Heart left ventricle (tissue), 16 donors: Measurements from ENCODE around the gene SYCP1. TPM values are rescaled to one million over a fixed set of nuclear protein-coding genes. Genes with fewer than 3 reads are reported as not detected.

Experiments used
- ATAC-seq, 4 donors: fragments of 200-7000 bp; cut with Tn5 transposase; one replicate each; pipeline ENCODE4 v1.9.1; 2020 to 2022; ENCODE audit warnings: moderate library complexity in 4 of 4, mild to moderate bottlenecking in 3 of 4, moderate number of reproducible peaks in 1 of 4
- DNase-seq, 5 donors: peaks; one replicate each; pipeline ENCODE4 v3.0.0-alpha.2; 2020
- H3K27ac ChIP-seq, 12 donors: fragments of 200-600 bp; sonication (generic) in 4 of 12; one replicate each; pipeline versions ENCODE4 v1.5.0 to v1.8.0; 2016 to 2022; ENCODE audit warnings: mild to moderate bottlenecking in 2 of 12
- H3K27me3 ChIP-seq, 9 donors: fragments of 200-600 bp; sonication (generic) in 2 of 9; one replicate each; pipeline versions ENCODE4 v1.5.1 to v1.8.0; 2016 to 2022; ENCODE audit warnings: mild to moderate bottlenecking in 3 of 9
- H3K36me3 ChIP-seq, 9 donors: fragments of 200-600 bp; sonication (generic) in 2 of 9; one replicate each; pipeline versions ENCODE4 v1.5.0 to v1.8.0; 2018 to 2022; ENCODE audit warnings: mild to moderate bottlenecking in 2 of 9
- H3K4me1 ChIP-seq, 12 donors: fragments of 200-600 bp; sonication (generic) in 4 of 12; one replicate each; pipeline versions ENCODE4 v1.5.0 to v1.8.0; 2016 to 2022; ENCODE audit warnings: mild to moderate bottlenecking in 3 of 12
- H3K4me3 ChIP-seq, 12 donors: fragments of 200-600 bp; sonication (generic) in 4 of 12; one replicate each; pipeline versions ENCODE4 v1.5.0 to v1.8.0; 2017 to 2022; ENCODE audit warnings: mild to moderate bottlenecking in 9 of 12, moderate library complexity in 4 of 12
- H3K9me3 ChIP-seq, 12 donors: fragments of 200-600 bp; sonication (generic) in 4 of 12; one replicate each; pipeline versions ENCODE4 v1.5.0 to v1.8.0; 2016 to 2022; ENCODE audit warnings: mild to moderate bottlenecking in 1 of 12
- CTCF ChIP-seq, 12 donors: fragments of 200-600 bp; sonication (generic) in 4 of 12; IDR thresholded peaks; one replicate each; pipeline versions ENCODE4 v1.5.0 to v1.8.0; 2018 to 2022; ENCODE audit warnings: antibody characterized with exemption in 12 of 12, mild to moderate bottlenecking in 5 of 12
- POLR2A ChIP-seq, 2 donors: fragments of 450-650 bp; IDR thresholded peaks; one replicate each; pipeline ENCODE4 v1.6.1; 2017; ENCODE audit warnings: antibody characterized with exemption in 2 of 2, mild to moderate bottlenecking in 2 of 2, moderate library complexity in 2 of 2
- WGBS, 4 donors: extraction: QIAGEN DNeasy Blood & Tissue Kit in 2 of 4; methylation state at CpG; one replicate each; pipeline versions ENCODE4 v1.1.5 to v1.1.7; 2013 to 2018; 5-methylcytosine and 5-hydroxymethylcytosine counted together
- intact Hi-C, 10 donors: fragments of 100-400 bp; cut with DNase I; formaldehyde crosslinking; loops; one replicate each; pipeline versions ENCODE4 v1.11.1 to v1.14.2; 2022
- polyA plus RNA-seq, 2 donors: library from polyadenylated mRNA; stranded (reverse); fragments of 200-250 nt; gene quantifications; one replicate each; pipeline ENCODE4 v1.2.3, GENCODE V29; 2013
- total RNA-seq, 9 donors: library from RNA; depleted of rRNA in 2 of 9; stranded (reverse); fragments of >200 nt in 2 of 9; fragmentation: NEBNext Ultra II Directional in 3 of 9; extraction: Animal tissue kit (Norgen Biotek cat#: 25700) in 3 of 9; gene quantifications; one replicate each; pipeline versions ENCODE4 v1.1.0 to v1.2.4, GENCODE V29; 2016 to 2023
- donor health status: ischemic (EF 13 %, LVEDD 7.1; RV severe dilation, severe dysfunction).
- donor health status: healthy with polysubstance abuse.
- donor health status: DM: no; HTN: yes; CAD: no.
- donor health status: DM: no; HTN: no; CAD: no.
- donor health status: ischemic (EF 25% LVEDD 6.9; RV normal size, moderate dysfunction).
- donor health status: ischemic (EF 25% LVEDD 5.7; RV mildly dilated, moderate dysfunction).
- donor health status: healthy.
- donor health status: DM: yes; HTN: yes; CAD: no.
- donor health status: ischemic (EF 35%, LVEDD 5.7; RV mildly dilated, moderate dysfunction).
- donor health status: nonischemic (EF 11% LVEDD 7.7; RV severe dilation, severe dysfunction).
- donor health status: DM: yes; HTN: yes; CAD: no.
- donor health status: PGD.
- donor health status: ischemic (EF 29% LVEDD 5.4; RV normal size, mild dysfunction).
- donor health status: nonischemic (EF 23%, LVEDD 6.1; RV moderate dilation, normal function).

SYCP1 gene
- total and polyA plus RNA-seq, 11 donors = not detected

DNA sequence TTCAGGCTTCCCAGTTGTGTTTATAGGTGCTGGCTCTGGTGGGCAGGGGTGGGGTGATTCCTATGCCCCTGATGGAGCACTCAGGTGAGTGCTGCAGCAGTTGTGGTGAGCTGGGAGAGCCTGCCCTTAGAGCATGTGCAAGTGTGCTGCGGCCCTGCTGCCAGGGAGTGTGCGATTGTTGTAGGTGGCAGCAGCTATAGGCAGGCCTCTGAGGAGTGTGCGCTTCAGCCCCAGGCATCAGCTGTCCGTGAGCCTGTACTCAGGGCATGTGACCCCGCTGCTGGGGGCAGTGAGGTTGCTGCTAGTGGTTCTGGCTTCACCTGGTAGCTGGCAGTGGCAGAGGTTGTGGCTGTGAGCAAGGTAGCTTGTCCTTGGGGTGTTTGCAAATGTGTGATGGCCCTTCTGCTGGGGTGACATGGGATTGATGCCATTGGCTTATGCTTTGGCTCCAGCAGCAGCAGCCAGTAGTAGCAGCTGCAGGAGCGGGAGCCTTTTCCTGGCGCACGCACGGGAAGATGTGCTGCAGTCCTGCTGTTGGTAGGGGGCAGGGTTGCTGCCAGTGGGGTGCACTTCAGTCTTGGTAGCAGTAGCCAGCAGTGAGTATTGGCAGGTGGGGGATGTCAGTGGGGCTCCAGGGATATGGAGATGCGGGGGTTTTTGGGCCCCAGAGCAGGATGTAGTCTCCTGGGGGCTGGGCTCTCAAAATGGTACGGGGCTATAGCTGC is 37.7 kb downstream of the SYCP1 start:
- Histone ChIP-seq H3K9me3 (no peaks in the 10 kb centered on the region), H3K4me1 (no peaks in the 10 kb centered on the region), H3K4me3 (no peak overlapping the region), H3K27ac (no peak overlapping the region), H3K27me3 (peaks cover 0 to 26% (median 4%) of the 10 kb centered on the region in 9 donors), H3K36me3 (no peaks in the 10 kb centered on the region)
- no peak for ATAC-seq
- DNase-seq = no peak
- intact Hi-C loops = no loop called here
- TF ChIP-seq POLR2A (IDR thresholded peaks at IDR 0.05) (no peak), CTCF (IDR thresholded peaks at IDR 0.05) (no peak)
- WGBS, 4 donors = 40 to 63% (median 54%) methylated on average over 3 to 11 of the region's 11 CpGs

GRCh38 chr1:114896795-114897194 is 42.1 kb downstream of the SYCP1 start:
- intact Hi-C loops = no loop called here
- no peak for DNase-seq
- Histone ChIP-seq H3K4me3 (no peak overlapping the region), H3K27me3 (peaks cover 0 to 25% (median 4%) of the 10 kb centered on the region in 9 donors), H3K9me3 (no peaks in the 10 kb centered on the region), H3K36me3 (no peaks in the 10 kb centered on the region), H3K4me1 (no peaks in the 10 kb centered on the region), H3K27ac (no peak overlapping the region)
- WGBS, 4 donors = 49 to 60% (median 56%) methylated on average over 3 of the region's 3 CpGs
- no peak for ATAC-seq
- TF ChIP-seq CTCF (IDR thresholded peaks at IDR 0.05) (no peak), POLR2A (IDR thresholded peaks at IDR 0.05) (no peak)

DNA sequence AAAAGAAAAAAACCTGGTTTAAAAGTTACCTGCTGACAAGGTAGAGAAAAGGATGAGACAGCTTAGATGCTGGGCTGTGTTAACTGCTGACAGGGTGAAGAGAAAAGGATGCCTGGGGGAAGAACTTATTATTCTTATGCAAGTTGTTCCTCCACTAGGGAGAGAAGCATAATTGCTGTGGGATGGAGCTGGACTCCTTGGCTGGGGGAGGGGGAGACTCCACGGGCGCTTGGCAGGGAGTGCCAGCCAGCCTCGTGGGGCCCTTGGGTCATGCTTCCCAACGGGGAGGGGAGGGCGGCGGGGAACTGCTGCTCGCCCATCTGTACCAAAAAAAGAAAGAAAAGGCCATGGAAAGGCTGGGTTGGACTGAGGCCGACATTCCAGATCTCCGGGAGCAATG is 47.2 kb downstream of the SYCP1 start:
- Histone ChIP-seq H3K4me3 (peak overlapping the region in 1 of 12 donors; percentile 8), H3K27ac (no peak overlapping the region), H3K4me1 (no peaks in the 10 kb centered on the region), H3K9me3 (peaks cover 0 to 10% (median 4%) of the 10 kb centered on the region in 12 donors), H3K27me3 (no peaks in the 10 kb centered on the region), H3K36me3 (no peaks in the 10 kb centered on the region)
- intact Hi-C loops = no loop called here
- no peak for DNase-seq
- WGBS, 4 donors = 25 to 41% (median 37%) methylated on average over 9 of the region's 9 CpGs
- no peak for ATAC-seq
- TF ChIP-seq CTCF (IDR thresholded peaks at IDR 0.05) = no peak

DNA sequence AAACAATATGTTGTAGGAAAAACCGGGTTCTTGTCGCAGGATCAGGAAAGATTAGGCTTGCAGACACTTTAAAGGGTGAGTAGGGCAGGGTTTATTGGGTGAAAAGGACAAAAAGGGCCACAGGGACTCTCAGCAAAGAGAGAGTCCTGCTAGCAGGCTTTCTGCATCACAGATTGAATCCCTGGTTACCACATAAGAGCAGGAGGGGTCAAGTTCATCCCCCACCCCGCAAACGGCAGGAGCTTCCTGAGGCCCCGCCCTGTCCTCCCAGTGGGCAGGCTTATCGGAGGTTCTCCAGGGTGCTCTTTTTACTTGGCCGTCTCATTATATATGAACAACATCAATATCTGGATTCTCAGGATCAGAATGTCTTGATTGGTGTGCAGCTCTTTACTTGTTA is 47.7 kb downstream of the SYCP1 start:
- TF ChIP-seq POLR2A (IDR thresholded peaks at IDR 0.05) (no peak), CTCF (IDR thresholded peaks at IDR 0.05) (no peak)
- no peak overlapping the region for H3K27ac ChIP-seq
- H3K9me3 ChIP-seq = peaks cover 0 to 10% (median 4%) of the 10 kb centered on the region in 12 donors
- DNase-seq = no peak
- intact Hi-C loops = no loop called here
- ATAC-seq = no peak
- H3K4me1 ChIP-seq = no peaks in the 10 kb centered on the region
- peak overlapping the region in 1 of 12 donors; percentile 8 for H3K4me3 ChIP-seq
- no peaks in the 10 kb centered on the region for H3K27me3 ChIP-seq
- 35 to 44% (median 38%) methylated on average over 7 of the region's 7 CpGs for WGBS, 4 donors
- no peaks in the 10 kb centered on the region for H3K36me3 ChIP-seq
